ENCODE results near the gene LIMCH1. TPM values are rescaled to one million over a fixed set of nuclear protein-coding genes. Genes with fewer than 3 reads are reported as not detected.

Gene LIMCH1
- total and polyA plus RNA-seq, 2 of the 8 experiments (the other 6 are each of a cell fraction or from before 2014, with no cell fraction given), result 2.7 to 3.0 TPM

- no peak for TF ChIP-seq CHD7 (IDR thresholded peaks at IDR 0.05; ENCODE audit: insufficient replicate concordance, low read length)
- no peak for TF ChIP-seq CTBP2 (IDR thresholded peaks at IDR 0.05; ENCODE audit: borderline replicate concordance, insufficient read depth, insufficient read length, low read length)
- no peak for TF ChIP-seq POLR2A (IDR thresholded peaks at IDR 0.05; ENCODE audit: control extremely low read depth in 1 of 2, low read depth in 2 of 2, low read length in 2 of 2)
Measured at GRCh38 chr4:41573502-41574001, 35.6 kb downstream of the LIMCH1 start (continued).
